ENCODE data around the gene PPP1R1B. TPM values are rescaled to one million over a fixed set of nuclear protein-coding genes. Genes with fewer than 3 reads are reported as not detected.
A peak's percentile ranks its signal among the peaks of the same experiment; 100 is the strongest.

Gene PPP1R1B
- total and polyA plus RNA-seq, 2 donors (not counting 1 experiment from before 2014, with no cell fraction given), result not detected

DNA sequence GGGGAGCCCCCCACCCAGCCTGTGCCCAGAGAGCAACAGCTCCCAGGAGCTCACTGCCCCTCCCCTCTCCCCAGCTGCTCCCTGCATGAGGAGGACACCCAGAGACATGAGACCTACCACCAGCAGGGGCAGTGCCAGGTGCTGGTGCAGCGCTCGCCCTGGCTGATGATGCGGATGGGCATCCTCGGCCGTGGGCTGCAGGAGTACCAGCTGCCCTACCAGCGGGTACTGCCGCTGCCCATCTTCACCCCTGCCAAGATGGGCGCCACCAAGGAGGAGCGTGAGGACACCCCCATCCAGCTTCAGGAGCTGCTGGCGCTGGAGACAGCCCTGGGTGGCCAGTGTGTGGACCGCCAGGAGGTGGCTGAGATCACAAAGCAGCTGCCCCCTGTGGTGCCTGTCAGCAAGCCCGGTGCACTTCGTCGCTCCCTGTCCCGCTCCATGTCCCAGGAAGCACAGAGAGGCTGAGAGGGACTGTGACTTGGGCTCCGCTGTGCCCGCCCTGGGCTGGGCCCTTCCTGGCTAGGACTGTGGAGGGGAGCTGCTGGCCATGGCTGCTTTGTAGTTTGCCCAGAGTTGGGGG is 39.0 kb downstream of the PPP1R1B start:
- H3K4me3 Mint-ChIP-seq, result peak overlapping the region; percentile 13
- Histone ChIP-seq H3K27me3 (replicated peaks in 1 of 4; ENCODE audit: control extremely low read depth in 1 of 4, control insufficient read depth in 3 of 4, insufficient read depth in 4 of 4, low read length in 3 of 4) (peaks cover 0 to 28% (median 7%) of the 10 kb centered on the region in 4 experiments), H3K36me3 (replicated peaks in 1 of 2; ENCODE audit: control extremely low read depth in 1 of 2, control insufficient read depth in 1 of 2, extremely low read depth in 1 of 2, insufficient read depth in 2 of 2, low read length in 1 of 2) (peaks cover 0 to 20% of the 10 kb centered on the region in 2 experiments), H3K79me2 (ENCODE audit: control insufficient read depth, insufficient read depth, low read length) (peaks cover 7% of the 10 kb centered on the region), H4K20me1 (ENCODE audit: control insufficient read depth, insufficient read depth, low read length, poor library complexity, severe bottlenecking) (no peaks in the 10 kb centered on the region), H3K27ac (ENCODE audit: low read length in 2 of 2) (no peak overlapping the region), H3K4me1 (ENCODE audit: control insufficient read depth in 2 of 2, insufficient read depth in 2 of 2, low read length in 2 of 2) (peaks cover 28 to 39% of the 10 kb centered on the region in 2 donors), H3K4me3 (ENCODE audit: control extremely low read depth in 1 of 5, extremely low read depth in 1 of 5, insufficient read depth in 1 of 5, low read depth in 2 of 5, low read length in 4 of 5) (no peak overlapping the region), H3K4me2 (replicated peaks; ENCODE audit: low read depth, low read length, poor library complexity, severe bottlenecking) (no peak overlapping the region), H3K9ac (ENCODE audit: low read length) (no peak overlapping the region), H2AFZ (ENCODE audit: insufficient read depth, low read depth, low read length, poor library complexity, severe bottlenecking) (no peak overlapping the region), H3K9me3 (ENCODE audit: control extremely low read depth in 1 of 3, control insufficient read depth in 2 of 3, insufficient read depth in 1 of 3, low read length in 2 of 3) (peaks cover 0 to 2% (median 0%) of the 10 kb centered on the region in 3 donors)
- H3K27me3 Mint-ChIP-seq, result peaks cover 23% of the 10 kb centered on the region
- DNase-seq (no peak), ATAC-seq (ENCODE audit: low read depth) (peak; percentile 18)
- TF ChIP-seq, protein P1, sequence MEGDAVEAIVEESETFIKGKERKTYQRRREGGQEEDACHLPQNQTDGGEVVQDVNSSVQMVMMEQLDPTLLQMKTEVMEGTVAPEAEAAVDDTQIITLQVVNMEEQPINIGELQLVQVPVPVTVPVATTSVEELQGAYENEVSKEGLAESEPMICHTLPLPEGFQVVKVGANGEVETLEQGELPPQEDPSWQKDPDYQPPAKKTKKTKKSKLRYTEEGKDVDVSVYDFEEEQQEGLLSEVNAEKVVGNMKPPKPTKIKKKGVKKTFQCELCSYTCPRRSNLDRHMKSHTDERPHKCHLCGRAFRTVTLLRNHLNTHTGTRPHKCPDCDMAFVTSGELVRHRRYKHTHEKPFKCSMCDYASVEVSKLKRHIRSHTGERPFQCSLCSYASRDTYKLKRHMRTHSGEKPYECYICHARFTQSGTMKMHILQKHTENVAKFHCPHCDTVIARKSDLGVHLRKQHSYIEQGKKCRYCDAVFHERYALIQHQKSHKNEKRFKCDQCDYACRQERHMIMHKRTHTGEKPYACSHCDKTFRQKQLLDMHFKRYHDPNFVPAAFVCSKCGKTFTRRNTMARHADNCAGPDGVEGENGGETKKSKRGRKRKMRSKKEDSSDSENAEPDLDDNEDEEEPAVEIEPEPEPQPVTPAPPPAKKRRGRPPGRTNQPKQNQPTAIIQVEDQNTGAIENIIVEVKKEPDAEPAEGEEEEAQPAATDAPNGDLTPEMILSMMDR (IDR thresholded peaks at IDR 0.05), result no peak
- TF ChIP-seq EZH2 (IDR thresholded peaks at IDR 0.05; ENCODE audit: borderline replicate concordance, insufficient read depth, low read depth, low read length, poor library complexity, severe bottlenecking), result no peak
- WGBS (ENCODE audit: insufficient coverage), result 80% methylated on average over 17 of the region's 17 CpGs
- H3K9me3 Mint-ChIP-seq (ENCODE audit: insufficient read depth), result no peaks in the 10 kb centered on the region
- POLR2A ChIA-PET, result interaction anchor here (1.1 to 2.0 kb wide), 2 partner anchors 10 to 12 kb away, joined by 3 to 7 read pairs; no protein-coding TSS in a partner anchor
- intact Hi-C loops (cut with micrococcal nuclease), result loop anchor here (5.0 kb wide), 1 partner anchor 202 kb away; the partner anchor contains the start of gene ZPBP2
- CTCF ChIA-PET, result interaction anchor here (0.8 to 8.7 kb wide), 6 partner anchors 10 to 44 kb away, joined by 3 to 109 read pairs (median 6); no protein-coding TSS in a partner anchor
- peaks cover 26% of the 10 kb centered on the region for H3K4me1 Mint-ChIP-seq
- no peak overlapping the region for H3K27ac Mint-ChIP-seq

DNA sequence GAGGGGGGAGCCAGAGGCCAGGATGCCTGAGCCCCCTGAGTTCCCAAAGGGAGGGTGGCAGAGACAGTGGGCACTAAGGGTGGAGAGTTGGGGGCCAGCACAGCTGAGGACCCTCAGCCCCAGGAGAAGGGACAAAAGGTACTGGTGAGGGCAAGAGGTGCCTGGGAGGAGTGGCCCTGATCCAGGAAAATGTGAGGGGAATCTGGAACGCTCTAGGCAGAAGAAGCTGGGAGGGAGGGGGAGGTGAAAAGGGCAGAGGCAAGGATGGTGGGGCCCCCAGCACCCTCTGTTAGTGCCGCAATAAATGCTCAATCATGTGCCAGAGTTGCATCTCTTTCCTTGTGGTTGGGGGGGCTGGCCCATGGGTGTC is 39.5 kb downstream of the PPP1R1B start:
- TF ChIP-seq, protein P1 (IDR thresholded peaks at IDR 0.05), result no peak
- no peak for TF ChIP-seq EZH2 (IDR thresholded peaks at IDR 0.05; ENCODE audit: borderline replicate concordance, insufficient read depth, low read depth, low read length, poor library complexity, severe bottlenecking)
- H3K36me3 ChIP-seq (replicated peaks in 1 of 2; ENCODE audit: control extremely low read depth in 1 of 2, control insufficient read depth in 1 of 2, extremely low read depth in 1 of 2, insufficient read depth in 2 of 2, low read length in 1 of 2), result peaks cover 0 to 15% of the 10 kb centered on the region in 2 experiments
- H3K9ac ChIP-seq (ENCODE audit: low read length), result no peak overlapping the region
- 72% methylated on average over 2 of the region's 2 CpGs for WGBS (ENCODE audit: insufficient coverage)
- H3K27me3 Mint-ChIP-seq, result peaks cover 23% of the 10 kb centered on the region
- no peaks in the 10 kb centered on the region for H3K9me3 Mint-ChIP-seq (ENCODE audit: insufficient read depth)
- no peak overlapping the region for H3K4me2 ChIP-seq (replicated peaks; ENCODE audit: low read depth, low read length, poor library complexity, severe bottlenecking)
- DNase-seq, result no peak
- peaks cover 27 to 34% of the 10 kb centered on the region in 2 donors for H3K4me1 ChIP-seq (ENCODE audit: control insufficient read depth in 2 of 2, insufficient read depth in 2 of 2, low read length in 2 of 2)
- no peaks in the 10 kb centered on the region for H4K20me1 ChIP-seq (ENCODE audit: control insufficient read depth, insufficient read depth, low read length, poor library complexity, severe bottlenecking)
- no peak overlapping the region for H3K4me3 ChIP-seq (ENCODE audit: control extremely low read depth in 1 of 5, extremely low read depth in 1 of 5, insufficient read depth in 1 of 5, low read depth in 2 of 5, low read length in 4 of 5)
- H3K27ac ChIP-seq (ENCODE audit: low read length in 2 of 2), result no peak overlapping the region
- ChIA-PET CTCF (interaction anchor here (0.6 to 8.7 kb wide), 9 partner anchors 10 to 292 kb away, joined by 3 to 109 read pairs (median 3); partner anchors contain the start of gene MIEN1), POLR2A (interaction anchor here (1.1 to 2.0 kb wide), 2 partner anchors 10 to 12 kb away, joined by 3 to 7 read pairs; no protein-coding TSS in a partner anchor)
- ATAC-seq (ENCODE audit: low read depth), result no peak
- H2AFZ ChIP-seq (ENCODE audit: insufficient read depth, low read depth, low read length, poor library complexity, severe bottlenecking), result no peak overlapping the region
- peaks cover 0 to 2% (median 0%) of the 10 kb centered on the region in 3 donors for H3K9me3 ChIP-seq (ENCODE audit: control extremely low read depth in 1 of 3, control insufficient read depth in 2 of 3, insufficient read depth in 1 of 3, low read length in 2 of 3)
- no peak overlapping the region for H3K27ac Mint-ChIP-seq
- H3K4me1 Mint-ChIP-seq, result peaks cover 24% of the 10 kb centered on the region
- H3K27me3 ChIP-seq (replicated peaks in 1 of 4; ENCODE audit: control extremely low read depth in 1 of 4, control insufficient read depth in 3 of 4, insufficient read depth in 4 of 4, low read length in 3 of 4), result peaks cover 0 to 32% (median 7%) of the 10 kb centered on the region in 4 experiments
- H3K4me3 Mint-ChIP-seq, result peak overlapping the region; percentile 13
- H3K79me2 ChIP-seq (ENCODE audit: control insufficient read depth, insufficient read depth, low read length), result peaks cover 7% of the 10 kb centered on the region
- intact Hi-C loops (cut with micrococcal nuclease), result loop anchor here (5.0 kb wide), 1 partner anchor 201 kb away; the partner anchor contains the start of gene ZPBP2

Data from B cell (primary cell).